NCI-H82 treated with DMSO at 0.1 percent for 48 hours (cell line): ENCODE data around the gene SLC24A3.

Source experiments
- DNase-seq: peaks from one replicate; lab custom pipeline; 2025; ENCODE audit not compliant: unreplicated experiment; lab: John Stamatoyannopoulos, UW

The SLC24A3 gene

GRCh38 chr20:19419396-19419795 is 207.0 kb downstream of the SLC24A3 start:
- DNase-seq = no peak

- DNase-seq = no peak
Measured at GRCh38 chr20:19423097-19423899, 210.9 kb downstream of the SLC24A3 start.

- DNase-seq = no peak
Measured at GRCh38 chr20:19423900-19424620, 211.6 kb downstream of the SLC24A3 start.

- no peak for DNase-seq
Measured at GRCh38 chr20:19426356-19426755, 213.9 kb downstream of the SLC24A3 start.

- peak; percentile 55 for DNase-seq
Measured at GRCh38 chr20:19427480-19427879, 215.0 kb downstream of the SLC24A3 start.

- DNase-seq = no peak
Measured at GRCh38 chr20:19427913-19428312, 215.5 kb downstream of the SLC24A3 start.

- no peak for DNase-seq
Measured at GRCh38 chr20:19428324-19428723, 215.9 kb downstream of the SLC24A3 start.

- DNase-seq = no peak
Measured at GRCh38 chr20:19429538-19429937, 217.1 kb downstream of the SLC24A3 start.

GRCh38 chr20:19430641-19431315 is 218.3 kb downstream of the SLC24A3 start:
- no peak for DNase-seq

- no peak for DNase-seq
Measured at GRCh38 chr20:19431316-19431700, 218.9 kb downstream of the SLC24A3 start.

- DNase-seq = no peak
Measured at GRCh38 chr20:19431906-19432305, 219.5 kb downstream of the SLC24A3 start.

GRCh38 chr20:19433371-19434350 is 221.2 kb downstream of the SLC24A3 start:
- DNase-seq = no peak

- no peak for DNase-seq
Measured at GRCh38 chr20:19435316-19435715, 222.9 kb downstream of the SLC24A3 start.

- DNase-seq = no peak
Measured at GRCh38 chr20:19435821-19436220, 223.4 kb downstream of the SLC24A3 start.

- DNase-seq = no peak
Measured at GRCh38 chr20:19438488-19438887, 226.0 kb downstream of the SLC24A3 start.

- no peak for DNase-seq
Measured at GRCh38 chr20:19440660-19441527, 228.5 kb downstream of the SLC24A3 start.

- no peak for DNase-seq
Measured at GRCh38 chr20:19446246-19446645, 233.8 kb downstream of the SLC24A3 start.

- DNase-seq = no peak
Measured at GRCh38 chr20:19448632-19449031, 236.2 kb downstream of the SLC24A3 start.

GRCh38 chr20:19449051-19449450 is 236.6 kb downstream of the SLC24A3 start:
- no peak for DNase-seq
